ENCODE results near the gene TRAPPC1.

Gene TRAPPC1

DNA sequence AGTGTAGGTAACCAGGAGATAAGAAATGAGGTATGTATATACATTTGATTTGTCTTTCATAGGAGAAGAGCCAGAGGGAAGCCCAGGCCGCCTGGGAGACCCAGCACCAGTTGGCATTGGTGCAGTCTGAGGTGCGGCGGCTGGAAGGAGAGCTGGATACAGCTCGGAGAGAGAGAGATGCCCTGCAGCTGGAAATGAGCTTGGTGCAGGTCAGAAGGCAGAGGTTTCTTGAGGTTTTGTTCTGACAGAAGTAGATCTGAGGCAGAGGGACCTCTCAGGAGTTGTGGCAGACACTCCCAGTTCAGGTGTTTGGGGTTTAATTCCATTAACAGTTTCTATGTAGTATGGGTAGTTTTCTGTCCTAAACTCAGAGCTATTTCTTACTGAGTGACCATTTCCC, 8.3 kb upstream of the TRAPPC1 start:
- DNase-seq, result no peak

DNA sequence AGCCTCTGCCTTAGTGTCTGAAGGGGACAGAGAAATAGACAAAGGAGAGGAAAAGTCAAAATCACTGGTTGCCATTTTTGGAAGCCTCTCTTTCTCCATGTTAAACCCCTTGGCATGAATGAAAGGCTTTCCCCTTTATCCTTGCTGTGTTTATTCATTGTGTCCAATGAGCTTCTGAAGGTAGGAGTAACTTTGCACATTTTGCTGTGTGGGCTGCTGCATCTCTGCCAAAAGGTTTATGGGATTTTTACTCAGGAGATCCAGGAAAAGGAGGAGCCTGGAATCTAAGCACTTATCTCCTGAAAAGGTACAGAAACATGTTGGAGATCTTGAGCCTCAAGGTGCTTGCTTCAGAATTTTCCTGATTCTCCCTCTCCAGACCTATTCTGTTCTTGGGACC, 4.1 kb upstream of the TRAPPC1 start:
- no peak for DNase-seq

DNA sequence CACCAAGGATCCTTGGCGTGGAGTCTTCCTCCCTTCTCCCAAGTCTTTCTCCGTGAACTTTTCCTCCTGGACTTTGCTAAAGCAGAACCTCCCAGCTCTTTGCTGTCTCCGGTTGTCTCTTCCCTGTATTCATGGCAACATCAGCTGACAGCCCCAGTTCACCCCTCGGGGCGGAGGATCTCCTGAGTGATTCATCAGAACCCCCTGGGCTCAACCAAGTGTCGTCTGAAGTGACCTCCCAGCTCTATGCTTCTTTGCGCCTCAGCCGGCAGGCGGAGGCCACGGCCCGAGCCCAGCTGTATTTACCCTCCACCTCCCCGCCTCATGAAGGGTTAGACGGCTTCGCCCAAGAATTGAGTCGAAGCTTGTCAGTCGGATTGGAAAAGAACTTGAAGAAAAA, 1.2 kb upstream of the TRAPPC1 start:
- peak; percentile 53 for DNase-seq

DNA sequence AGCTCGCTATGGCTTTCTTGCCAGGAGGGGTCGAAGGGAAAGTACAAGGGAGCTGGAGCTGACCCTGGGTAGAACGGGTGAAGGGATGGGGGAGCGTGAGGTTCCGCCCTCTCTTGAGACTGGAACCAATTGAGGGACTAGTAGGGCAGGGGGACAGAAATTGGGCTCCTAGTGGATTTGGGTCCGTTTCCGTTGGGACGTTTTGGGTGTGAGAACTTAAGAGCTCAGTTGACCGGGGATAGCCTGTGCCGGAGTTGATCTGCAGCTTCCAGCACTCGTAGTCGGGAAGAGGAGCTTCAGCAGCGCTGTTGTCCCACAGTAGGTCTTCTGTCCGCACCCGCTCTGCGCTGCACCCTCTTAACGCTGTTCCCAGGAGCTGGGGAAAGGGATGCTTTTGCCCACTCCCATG, 741 bp upstream of the TRAPPC1 start:
- DNase-seq, result peak; percentile 6

DNA sequence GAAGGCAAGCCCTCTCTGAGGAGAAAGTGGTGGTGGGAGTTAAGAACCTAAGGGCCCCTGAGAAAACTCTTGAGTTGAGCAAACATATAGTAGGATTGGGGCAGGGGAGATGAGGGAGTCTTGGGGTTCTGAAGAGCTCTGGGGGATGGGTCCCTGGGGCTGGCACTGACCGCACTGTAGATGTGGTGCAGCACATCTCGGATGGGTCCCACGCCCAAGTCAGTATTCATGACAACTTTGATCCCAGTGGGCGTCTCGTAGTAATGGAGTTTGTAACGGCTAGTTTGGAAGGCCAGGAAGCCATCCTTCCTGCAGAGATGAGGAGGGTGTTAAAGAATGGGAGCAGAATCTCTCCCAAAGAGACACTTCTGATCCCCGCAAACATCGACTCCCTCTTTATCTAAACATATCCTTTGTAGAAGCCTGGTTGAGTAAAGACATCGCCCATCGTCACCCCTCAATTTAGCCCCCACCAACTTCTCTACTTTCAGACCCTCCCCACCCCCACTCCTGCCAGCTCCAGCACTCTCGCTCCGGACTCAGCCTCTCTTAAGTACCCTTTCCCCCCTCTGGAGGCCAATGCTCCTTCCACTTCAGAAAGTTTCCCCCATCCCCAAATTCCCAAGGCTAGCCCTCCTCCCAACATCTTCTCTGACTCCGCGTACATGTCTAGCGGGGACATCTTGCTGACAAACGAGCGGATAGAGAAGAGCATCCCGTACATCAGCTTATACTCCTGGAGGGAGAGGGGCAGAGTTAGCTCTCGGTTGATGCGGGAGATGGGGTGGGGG, 710 bp downstream of the TRAPPC1 start:
- no peak for DNase-seq

DNA sequence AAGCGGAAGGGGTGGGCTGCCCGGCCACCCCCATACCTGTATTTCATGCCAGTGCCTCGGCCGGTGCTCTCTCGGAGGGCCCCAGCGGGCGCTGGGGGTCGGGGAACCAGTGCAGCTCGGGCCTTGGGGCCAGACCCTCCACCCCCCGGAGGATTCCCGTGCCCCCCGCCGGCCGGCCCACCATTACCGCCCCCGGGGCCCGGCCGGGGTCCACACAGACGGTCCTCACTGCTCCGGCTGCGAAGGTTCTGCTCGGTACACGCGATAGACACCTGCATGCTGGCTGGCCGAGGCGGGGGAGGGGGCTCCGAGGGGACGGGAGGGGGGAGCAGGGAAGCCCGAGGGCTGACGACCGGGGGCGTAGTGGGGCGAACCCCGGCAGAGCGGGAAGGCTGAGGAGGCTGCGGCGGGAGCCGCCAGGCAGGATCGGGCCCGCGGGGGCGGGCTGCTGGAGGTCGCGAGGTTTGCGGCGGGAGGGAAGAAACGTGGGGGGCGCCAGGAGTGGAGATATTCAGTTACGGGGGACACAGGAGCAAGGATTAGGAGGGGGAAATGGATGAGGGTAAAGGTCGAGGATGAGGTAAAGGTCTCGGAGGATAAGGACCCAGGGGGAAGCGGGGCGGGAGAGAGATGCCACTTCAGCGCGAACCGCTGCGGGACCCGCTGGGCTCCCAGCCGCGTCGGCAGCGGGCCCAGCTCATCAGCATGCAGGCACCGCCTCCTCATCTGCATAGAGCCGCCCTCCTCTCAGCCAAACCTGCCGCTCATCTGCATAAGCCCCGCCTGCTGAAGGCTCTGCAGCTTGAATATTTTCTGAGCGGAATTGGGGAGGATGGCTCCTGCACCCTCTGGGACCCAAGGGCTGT, 2.4 kb downstream of the TRAPPC1 start, which contains the start of gene KCNAB3:
KCNAB3 (minus strand) TSS at position 699 of the 866 bp plus-strand sequence; CDS start at position 278, 421 bp downstream.
- DNase-seq, result peak; percentile 75

DNA sequence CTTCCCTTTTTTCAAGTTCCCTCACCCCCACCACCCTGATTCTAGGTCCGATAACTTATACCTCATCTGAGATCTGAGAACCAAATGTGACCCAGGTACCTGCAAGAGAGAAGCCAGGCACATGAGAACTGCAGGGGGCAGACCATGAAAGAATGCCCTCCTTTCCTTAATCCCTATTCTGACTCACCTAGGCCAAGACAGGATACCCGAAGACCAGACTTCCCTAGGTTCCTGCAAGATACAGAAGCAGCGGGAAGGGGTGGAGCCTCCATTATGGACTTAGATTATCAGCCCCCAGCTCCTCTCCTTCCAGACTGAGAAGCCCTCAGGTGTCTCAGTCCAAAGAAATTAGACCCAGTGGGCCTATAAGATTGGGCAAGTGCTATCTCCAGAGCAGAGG, 4.2 kb downstream of the TRAPPC1 start:
- DNase-seq, result no peak

DNA sequence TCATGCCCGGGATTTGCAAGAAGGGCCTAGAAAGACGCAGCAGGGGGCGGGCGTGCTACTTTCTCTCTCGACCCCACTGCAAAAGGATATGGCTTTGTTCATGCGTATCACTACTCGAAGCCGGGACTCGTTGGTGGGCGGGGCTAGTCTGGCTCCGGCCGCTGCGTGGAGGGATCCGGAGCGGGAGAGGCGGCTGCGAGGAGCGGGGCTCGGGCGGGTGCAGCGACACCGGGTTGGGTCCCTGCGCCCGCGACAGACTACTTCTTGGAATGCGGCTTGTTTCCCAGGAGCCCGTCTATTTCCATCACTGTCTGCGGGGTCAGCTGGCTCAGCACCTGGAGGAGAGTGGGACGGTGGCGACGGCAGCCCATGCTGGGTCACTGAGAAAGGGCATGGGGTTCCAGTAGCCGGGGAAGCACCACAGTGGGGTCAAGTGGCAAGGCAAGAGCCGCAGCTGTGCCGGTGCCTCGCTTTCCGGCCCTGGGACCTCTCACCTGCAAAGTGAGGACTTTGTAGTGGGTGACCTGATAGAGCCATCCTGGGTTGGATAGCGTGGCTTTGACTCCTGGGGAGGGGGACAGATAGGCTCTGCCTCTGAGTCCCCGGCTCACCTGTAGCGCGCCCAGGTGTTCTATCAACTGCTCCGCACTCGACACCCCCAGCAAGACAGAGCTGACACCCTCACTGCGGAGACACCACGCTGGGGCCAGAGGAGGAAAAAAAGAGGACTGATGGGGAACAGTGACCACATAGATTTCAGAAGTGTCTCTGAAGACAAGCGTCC, 8.7 kb downstream of the TRAPPC1 start:
- peak; percentile 85 for DNase-seq

DNA sequence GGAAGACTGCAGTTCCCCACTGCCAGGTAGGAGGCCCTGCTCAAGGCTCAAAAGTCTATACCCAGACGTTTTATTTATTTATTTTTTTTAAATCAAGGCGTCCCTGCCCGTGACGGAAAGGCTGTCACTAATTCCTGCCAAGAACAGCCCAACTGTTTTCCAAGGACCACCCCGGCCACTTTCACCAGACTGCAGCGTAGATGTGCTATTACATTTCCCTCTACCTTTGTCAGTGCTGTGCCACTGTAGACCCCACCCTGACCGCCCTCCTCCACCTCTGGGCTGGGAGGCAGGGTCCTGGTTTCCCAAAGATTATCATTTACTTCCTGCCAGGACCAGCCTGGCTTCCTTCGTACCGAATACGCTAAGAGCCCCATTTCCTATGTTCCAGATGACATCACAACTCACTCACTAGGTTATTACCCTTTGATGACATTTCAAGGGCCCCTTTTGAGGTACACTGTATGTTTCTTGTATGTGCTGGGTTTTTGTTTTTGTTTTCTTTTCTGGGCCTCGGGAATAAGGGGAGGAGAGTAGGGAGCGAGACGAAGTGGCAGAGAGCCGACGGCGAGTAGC, 9.4 kb downstream of the TRAPPC1 start:
- DNase-seq, result no peak

DNA sequence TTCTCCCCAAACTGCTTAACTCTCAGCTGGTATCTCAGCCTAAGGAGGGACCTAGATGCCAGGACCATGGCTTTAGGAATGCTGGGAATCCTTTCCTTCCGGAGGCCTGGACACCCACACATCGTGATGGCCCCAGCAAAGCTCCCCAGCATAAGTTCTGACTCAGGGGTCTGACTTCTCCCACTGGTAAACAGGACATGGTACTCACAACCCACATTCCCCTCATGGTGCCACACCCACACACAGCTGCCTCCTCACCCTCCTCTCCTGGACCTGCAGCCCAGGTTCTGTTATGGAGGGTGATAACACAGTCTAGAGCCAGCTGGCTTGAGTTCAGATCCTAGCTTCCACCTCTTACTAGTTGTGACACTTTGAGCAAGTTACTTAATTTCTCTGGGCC, 14.9 kb downstream of the TRAPPC1 start:
- peak; percentile 56 for DNase-seq

DNA sequence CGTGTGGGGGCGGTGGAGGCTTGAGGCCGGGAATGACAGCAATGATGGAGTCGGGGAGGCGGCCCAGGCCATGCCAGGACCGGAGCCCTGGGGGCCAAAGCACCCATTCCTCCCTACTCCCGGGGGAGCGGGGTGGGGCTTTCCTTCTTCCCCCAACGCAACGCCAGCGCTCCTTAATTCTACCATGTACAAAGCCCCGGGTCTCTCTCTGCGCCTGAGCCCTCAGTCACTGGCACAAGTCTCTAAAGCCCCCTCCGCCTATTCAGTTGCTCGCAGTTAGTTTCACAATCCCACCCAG, 15.4 kb downstream of the TRAPPC1 start:
- no peak for DNase-seq

DNA sequence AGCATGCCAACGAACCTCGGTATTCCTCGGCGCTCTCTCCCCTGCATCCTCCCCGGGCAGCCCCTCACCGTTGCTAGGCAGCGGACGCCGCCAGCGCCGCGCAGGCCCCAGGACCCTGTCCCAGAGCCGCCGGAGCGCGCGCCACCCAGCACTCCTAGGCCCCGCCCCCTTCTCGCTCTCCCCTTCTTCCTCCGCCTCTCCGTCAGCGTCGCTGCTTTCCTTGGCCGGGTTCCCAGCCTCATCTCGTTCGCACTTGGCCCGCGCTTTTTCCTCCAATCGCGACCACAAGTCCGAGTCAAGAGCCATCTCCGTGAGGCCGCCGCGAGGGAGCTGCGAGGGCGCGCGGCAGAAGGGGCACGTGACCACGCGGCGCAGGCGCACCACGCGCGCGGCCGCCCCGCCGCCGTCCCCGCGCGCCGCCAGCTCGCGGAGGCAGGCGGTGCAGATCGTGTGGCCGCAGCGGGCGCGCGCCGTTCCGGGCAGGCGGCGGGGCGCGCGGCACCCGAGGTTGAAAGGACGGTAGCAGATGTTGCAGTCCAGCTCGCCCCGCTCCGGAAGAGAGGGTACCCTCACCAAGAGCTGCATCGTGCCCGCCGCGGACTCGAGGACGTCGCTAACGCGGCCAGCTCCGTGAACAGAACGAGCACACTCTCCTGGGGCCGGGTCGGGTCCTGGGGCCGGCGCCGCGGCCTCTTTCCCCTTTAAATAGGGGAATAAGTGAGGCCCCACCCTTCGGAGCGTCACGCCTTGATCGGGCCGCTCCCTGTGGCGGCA, 15.9 kb downstream of the TRAPPC1 start, which contains the start of gene RNF227:
RNF227 (minus strand) TSS at position 679 of the 774 bp plus-strand sequence; CDS start at position 585, 94 bp downstream.
- DNase-seq, result peak; percentile 98

DNA sequence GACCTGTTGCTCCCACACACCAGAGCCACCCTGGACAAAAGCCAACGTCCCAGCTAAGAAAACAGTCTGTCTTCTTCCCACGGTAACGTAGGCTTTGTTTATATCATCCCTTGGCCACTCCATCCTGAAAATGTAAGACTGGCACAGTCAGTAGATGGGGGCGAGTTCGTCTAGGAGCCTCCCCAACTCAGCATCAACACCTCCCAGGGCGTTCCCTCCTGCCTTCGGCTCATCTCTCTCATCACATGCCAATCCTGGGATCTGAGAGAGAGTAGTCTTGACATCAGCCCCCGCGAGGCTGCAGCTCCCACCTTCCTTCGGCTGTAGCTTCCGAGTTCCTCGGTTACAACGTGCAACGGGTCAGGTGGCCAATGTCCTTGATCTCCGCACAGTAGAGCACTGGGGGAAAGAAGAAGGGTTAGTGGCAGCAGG, 16.6 kb downstream of the TRAPPC1 start:
- DNase-seq, result peak; percentile 20

DNA sequence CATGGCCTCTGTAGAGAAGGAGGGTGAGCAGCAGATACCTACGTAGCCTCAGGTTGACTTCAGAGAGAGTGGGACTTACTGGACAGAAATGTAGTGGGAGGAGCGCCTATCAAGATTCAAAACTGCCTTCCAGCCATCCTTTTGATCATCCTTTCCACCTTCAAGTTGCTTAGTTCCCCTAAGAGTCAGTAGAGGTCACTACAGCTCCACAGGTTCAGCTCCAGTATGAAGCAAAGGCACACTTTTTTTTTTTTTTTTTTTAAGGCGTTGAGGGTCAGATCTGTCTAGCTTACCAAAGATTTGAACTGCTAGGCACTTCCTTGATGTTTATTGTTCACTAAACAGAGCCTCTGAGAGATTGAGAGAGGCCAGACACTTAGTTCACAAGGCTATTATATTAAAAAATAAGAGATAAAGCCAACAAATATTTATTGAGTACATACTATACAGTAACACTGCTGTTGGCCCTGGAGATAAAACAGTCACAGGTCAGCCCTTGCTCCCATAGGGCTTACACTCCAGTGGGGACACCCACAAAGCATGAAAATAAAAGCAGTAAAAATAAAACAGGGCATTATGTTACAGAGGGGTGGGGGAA, 18.7 kb downstream of the TRAPPC1 start:
- peak; percentile 73 for DNase-seq

DNA sequence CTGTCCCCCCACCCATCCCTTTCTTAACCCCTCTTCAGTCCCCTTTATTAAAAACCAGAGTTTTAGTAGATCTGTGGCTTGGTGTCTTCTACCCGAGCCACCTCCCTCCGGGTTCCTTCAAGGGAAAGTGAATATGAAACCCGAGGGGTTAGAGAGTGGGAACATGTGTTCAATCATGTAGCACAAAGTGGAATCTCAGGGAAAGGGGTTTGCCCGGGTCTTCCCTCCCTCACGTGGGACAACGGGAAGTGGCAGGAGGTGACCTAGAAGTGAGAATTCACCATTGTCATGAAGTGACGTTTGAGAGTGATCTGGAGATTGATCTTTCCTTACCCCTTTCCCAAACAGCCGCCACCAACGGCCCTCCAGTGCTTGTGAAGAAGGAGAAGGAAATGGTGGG, 20.6 kb downstream of the TRAPPC1 start:
- no peak for DNase-seq

DNA sequence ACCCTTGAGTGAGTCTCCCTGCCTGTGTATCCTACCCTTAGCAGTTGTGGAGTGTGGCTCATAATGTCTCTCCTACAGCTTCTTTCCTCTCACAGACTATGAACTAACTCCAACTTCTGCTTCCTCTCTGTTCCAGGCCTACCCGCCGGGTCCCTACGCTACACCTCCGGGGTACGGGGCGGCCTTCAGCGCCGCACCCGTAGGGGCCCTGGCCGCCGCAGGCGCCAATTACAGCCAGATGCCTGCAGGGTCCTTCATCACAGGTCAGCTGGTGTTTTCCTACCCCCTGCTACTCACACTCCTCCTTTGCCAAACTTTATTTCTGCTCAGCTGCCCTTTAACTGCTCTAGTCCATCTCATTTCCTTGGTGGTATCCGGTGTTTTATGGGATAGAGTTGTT, 21.0 kb downstream of the TRAPPC1 start:
- no peak for DNase-seq

DNA sequence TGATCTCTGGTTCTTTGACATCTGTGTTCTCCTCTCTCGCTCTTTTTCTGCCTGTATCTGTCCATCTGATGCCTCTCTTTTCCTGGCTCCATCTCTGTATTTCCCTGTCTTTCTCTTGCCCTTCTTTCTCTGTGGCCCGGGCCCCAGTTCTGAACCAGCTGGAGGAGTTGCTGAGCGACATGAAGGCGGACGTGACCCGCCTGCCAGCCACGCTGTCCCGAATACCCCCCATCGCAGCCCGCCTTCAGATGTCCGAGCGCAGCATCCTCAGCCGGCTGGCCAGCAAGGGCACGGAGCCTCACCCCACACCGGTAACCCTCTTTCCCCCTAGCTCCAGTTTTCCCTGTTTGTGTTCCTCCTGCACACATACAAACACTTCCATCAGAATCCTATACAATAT, 21.5 kb downstream of the TRAPPC1 start:
- DNase-seq, result no peak

DNA sequence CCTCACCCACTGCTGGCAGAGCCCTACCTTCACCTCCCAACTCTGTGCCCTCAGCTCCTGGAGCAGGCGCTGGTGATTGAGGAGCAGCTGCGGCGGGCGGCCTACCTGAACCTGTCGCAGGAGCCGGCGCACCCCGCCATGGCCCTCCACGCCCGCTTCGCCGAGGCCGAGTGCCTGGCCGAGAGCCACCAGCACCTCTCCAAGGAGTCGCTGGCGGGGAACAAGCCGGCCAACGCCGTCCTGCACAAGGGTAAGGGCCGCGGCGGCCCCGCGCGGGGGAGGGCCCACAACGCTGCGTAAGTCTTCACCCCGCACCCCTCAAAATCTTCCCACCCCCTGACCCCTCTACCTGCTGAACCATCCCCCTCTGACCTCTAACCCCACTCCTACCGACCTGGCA, 22.7 kb downstream of the TRAPPC1 start:
- DNase-seq, result no peak

DNA sequence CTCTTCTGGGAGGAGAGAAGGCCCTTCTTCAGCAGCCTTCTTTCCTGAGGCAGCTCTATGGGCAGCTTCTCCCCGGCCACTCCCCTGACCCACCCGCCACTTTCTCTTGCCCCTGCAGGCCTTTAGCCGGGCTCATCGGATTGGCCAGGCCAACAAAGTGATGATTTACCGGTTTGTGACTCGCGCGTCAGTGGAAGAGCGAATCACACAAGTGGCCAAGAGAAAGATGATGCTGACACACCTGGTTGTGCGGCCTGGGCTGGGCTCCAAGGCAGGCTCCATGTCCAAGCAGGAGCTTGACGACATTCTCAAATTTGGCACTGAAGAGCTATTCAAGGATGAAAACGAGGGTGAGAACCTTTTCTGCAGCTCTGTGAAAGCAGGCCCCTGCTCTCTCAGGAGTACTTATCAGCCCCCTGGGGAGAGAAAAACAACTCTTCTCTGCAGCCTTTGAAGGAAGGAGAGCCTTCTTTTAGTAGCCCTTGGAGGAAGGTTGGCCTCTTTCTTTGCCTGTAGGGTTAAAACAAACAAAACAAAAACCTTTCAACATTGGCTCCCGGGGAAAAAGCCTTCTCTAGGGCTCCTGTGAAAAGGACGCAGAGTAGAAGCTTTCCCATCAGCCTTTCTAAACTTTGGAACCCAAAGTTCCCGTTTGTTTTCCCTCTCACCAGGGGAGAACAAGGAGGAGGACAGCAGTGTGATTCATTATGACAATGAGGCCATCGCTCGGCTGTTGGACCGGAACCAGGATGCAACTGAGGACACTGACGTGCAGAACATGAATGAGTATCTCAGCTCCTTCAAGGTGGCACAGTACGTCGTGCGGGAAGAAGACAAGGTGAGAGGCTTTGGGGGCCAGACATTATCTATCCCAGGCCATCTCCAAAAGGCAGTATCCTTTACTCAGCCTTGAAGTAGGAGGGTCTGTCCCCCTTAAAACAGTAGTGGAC, 28.3 kb downstream of the TRAPPC1 start:
- no peak for DNase-seq

DNA sequence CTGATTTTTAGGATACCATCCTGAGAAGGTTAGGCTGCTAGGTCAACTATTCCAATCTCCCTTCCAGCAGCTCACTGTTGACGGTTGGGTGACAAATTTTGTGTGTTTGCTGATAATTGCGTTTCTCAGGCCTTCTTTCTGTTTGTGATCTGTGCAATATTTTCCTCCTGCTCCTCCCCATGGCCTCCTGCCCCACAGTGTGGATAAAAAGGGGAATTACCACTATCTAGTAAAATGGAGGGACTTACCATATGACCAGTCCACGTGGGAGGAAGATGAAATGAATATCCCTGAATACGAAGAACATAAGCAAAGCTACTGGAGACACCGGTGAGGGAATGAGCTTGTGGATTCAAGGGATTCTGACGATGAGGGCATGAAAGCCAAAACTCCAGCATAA, 34.0 kb downstream of the TRAPPC1 start:
- peak; percentile 52 for DNase-seq

All from fibroblast of skin of abdomen (primary cell).